Measurements from ENCODE around the gene SSR4. TPM values are rescaled to one million over a fixed set of nuclear protein-coding genes. Genes with fewer than 3 reads are reported as not detected.

SSR4 gene
- total RNA-seq, 1 experiment from 2014 or later = 179 TPM

DNA sequence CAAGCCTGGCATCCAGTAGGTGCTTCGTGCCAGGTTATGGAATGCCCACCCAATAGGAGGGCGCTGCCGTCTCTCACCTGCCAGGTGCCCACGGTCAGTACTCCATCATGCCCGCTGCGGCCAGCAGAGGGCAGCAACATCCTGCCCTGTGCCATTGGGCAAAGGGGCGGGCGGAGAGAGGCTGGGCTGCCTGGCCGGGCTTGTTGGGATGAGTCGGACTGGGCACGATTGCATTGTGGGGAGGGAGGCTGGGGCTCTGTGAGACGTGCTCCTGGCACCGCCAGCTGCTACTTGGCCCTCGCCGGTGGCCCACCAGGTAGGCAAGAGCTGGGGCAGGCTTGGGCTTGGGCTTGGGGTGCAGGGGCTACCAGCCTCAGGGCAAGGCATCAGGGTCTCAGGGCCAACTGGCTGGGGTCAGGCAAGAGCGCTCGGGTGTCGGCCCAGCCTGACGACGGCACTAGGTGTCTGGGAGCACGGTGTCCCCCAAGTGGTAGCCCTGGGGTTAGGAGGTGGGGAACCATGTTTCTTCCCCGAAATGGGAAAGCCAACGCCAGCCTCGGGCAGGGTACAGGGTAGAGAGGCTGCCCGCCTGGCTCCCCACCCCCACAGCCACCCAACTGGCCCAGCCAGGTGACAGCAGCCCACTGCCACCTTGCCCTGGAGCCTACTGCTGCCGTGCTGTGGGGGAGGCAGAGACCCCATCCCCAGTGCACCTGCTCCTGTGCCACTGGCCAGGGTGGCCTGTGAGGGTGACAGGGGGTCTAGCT lies 30.3 kb upstream of the SSR4 start, which contains the start of gene PLXNB3:
Gene PLXNB3 (plus strand): TSS at position 261 of the 767 bp plus-strand sequence. CDS start 1,287 bp downstream, outside the sequence.
- H3K9me3 Mint-ChIP-seq = peaks cover 51 to 65% of the 10 kb centered on the region in 2 experiments
- H2BK20ac ChIP-seq (ENCODE audit: low read depth, low read length, poor library complexity, severe bottlenecking) = no peak within 1 kb of the TSS
- H3K9me3 ChIP-seq (ENCODE audit: control insufficient read depth, low read depth, low read length) = peaks cover 7% of the 10 kb centered on the region
- DNase-seq = peak; percentile 80
- no peak within 1 kb of the TSS for H2AFZ ChIP-seq (ENCODE audit: low read length)
- H4K8ac ChIP-seq (replicated peaks; ENCODE audit: insufficient read length, low read depth, low read length) = no peak within 1 kb of the TSS
- H3K56ac ChIP-seq (ENCODE audit: insufficient read length, low read depth, low read length) = no peak within 1 kb of the TSS
- no peak within 1 kb of the TSS for H2BK12ac ChIP-seq (ENCODE audit: insufficient read length, low read depth, low read length)
- H3K36me3 Mint-ChIP-seq (ENCODE audit: insufficient read depth in 1 of 3, low read depth in 3 of 3) = peaks cover 0 to 3% (median 2%) of the 10 kb centered on the region in 3 experiments; a peak in 4 of 7 replicates
- H3T11ph ChIP-seq (ENCODE audit: low read length) = no peak within 1 kb of the TSS
- no peak within 1 kb of the TSS; the same call in 1 of the 2 replicates for H3K14ac ChIP-seq (ENCODE audit: insufficient read depth, low read length)
- no peaks in the 10 kb centered on the region for H3K79me1 ChIP-seq (ENCODE audit: insufficient read depth, low read depth, low read length, poor library complexity, severe bottlenecking)
- no peaks in the 10 kb centered on the region for H3K23me2 ChIP-seq (ENCODE audit: insufficient read length, low read depth, low read length, poor library complexity, severe bottlenecking)
- H3K27me3 Mint-ChIP-seq (ENCODE audit: low read depth) = peaks cover 10% of the 10 kb centered on the region
- no peak within 1 kb of the TSS for H2AK5ac ChIP-seq (ENCODE audit: insufficient read length, low read length)
- peaks cover 4 to 6% of the 10 kb centered on the region in 2 experiments; a peak in 3 of 4 replicates for H3K4me1 Mint-ChIP-seq
- H3K27ac Mint-ChIP-seq = no peak within 1 kb of the TSS
- H3K9ac ChIP-seq (ENCODE audit: extremely low read depth, insufficient read length, low read length) = no peak within 1 kb of the TSS
- H3K27ac ChIP-seq (ENCODE audit: insufficient read length, low read depth, low read length) = no peak within 1 kb of the TSS
- no peak within 1 kb of the TSS for H4K91ac ChIP-seq (ENCODE audit: insufficient read length, low read depth, low read length)
- WGBS (ENCODE audit: extremely low coverage, insufficient read length, low lambda C conversion rate) = no CpG with 5 or more reads among the region's 26 CpGs
- no peaks in the 10 kb centered on the region for H3K4me1 ChIP-seq (ENCODE audit: insufficient read depth, low read length)
- peak; percentile 83 for TF ChIP-seq CTCF (conservative IDR thresholded peaks at IDR 0.05)
- H3K79me2 ChIP-seq (ENCODE audit: insufficient read depth, low read length) = no peaks in the 10 kb centered on the region
- no peak within 1 kb of the TSS for H4K5ac ChIP-seq (ENCODE audit: insufficient read length, low read depth, low read length)
- H3K23ac ChIP-seq (ENCODE audit: insufficient read length, low read depth, low read length) = no peak within 1 kb of the TSS
- no peaks in the 10 kb centered on the region for H3K27me3 ChIP-seq (ENCODE audit: insufficient read depth, low read length)
- peak within 1 kb of the TSS in 1 of 2 experiments; percentile 55; a peak in 1 of 5 replicates for H3K4me3 Mint-ChIP-seq
- no peaks in the 10 kb centered on the region for H4K20me1 ChIP-seq (ENCODE audit: control insufficient read depth, insufficient read depth, insufficient read length)
- H3K18ac ChIP-seq (ENCODE audit: insufficient read length, low read depth, low read length) = no peak within 1 kb of the TSS
- H2BK120ac ChIP-seq (ENCODE audit: low read depth, low read length, poor library complexity, severe bottlenecking) = no peak within 1 kb of the TSS
- no peak within 1 kb of the TSS for H3K4ac ChIP-seq (ENCODE audit: low read depth, low read length)
- no peak within 1 kb of the TSS for H2BK5ac ChIP-seq (ENCODE audit: insufficient read length, low read length)
- H2BK15ac ChIP-seq (ENCODE audit: low read depth, low read length) = no peak within 1 kb of the TSS
- no peak within 1 kb of the TSS for H3K4me2 ChIP-seq (ENCODE audit: insufficient read depth, insufficient read length, low read length)

Data from H9 (cell line).